ENCODE data around the gene ADGRB3. TPM values are rescaled to one million over a fixed set of nuclear protein-coding genes. Genes with fewer than 3 reads are reported as not detected.

Gene ADGRB3
- polyA plus RNA-seq, 1 of the 3 experiments (the other 2 are of a cell fraction) = 0.12 TPM

DNA sequence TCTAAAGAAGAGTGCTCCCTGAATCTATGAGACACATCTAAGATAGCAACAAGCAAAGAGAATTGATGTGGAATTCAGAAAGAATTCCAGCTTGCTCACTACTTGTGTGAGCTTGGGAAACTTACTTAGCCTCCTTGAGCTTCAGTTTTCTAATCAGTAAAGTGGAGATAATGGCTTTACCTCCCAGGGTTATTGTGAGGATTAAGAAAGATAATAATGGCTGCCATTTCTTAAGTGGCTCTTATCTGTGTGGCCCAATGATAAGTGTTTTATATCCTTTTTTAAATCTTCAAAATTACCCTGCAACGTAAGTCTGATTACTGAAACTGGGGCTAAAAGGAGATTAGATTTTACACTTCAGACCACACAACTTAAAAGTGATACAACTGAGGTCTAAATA, 743.2 kb downstream of the ADGRB3 start:
- 39% methylated on average over 1 of the region's 1 CpG for WGBS (ENCODE audit: low lambda C conversion rate)
- H3K4me3 ChIP-seq (ENCODE audit: low read depth in 2 of 2, low read length in 1 of 2) = no peak overlapping the region
- H3K9me3 ChIP-seq = no peaks in the 10 kb centered on the region
- DNase-seq = no peak
- TF ChIP-seq PBX3 (IDR thresholded peaks at IDR 0.05) (no peak), TAF1 (IDR thresholded peaks at IDR 0.05; ENCODE audit: borderline replicate concordance, low read depth, low read length) (no peak), MEF2A (IDR thresholded peaks at IDR 0.05; ENCODE audit: borderline replicate concordance, low read depth) (no peak), RCOR1 (IDR thresholded peaks at IDR 0.05; ENCODE audit: low read length) (no peak), NRF1 (IDR thresholded peaks at IDR 0.05; ENCODE audit: low read depth, low read length) (no peak)
- H3K4me2 ChIP-seq = no peak overlapping the region
- H3K27me3 ChIP-seq (ENCODE audit: insufficient read depth) = no peaks in the 10 kb centered on the region
- ChIA-PET POLR2A (no interaction called here), CTCF (interaction anchor here (1.1 to 1.2 kb wide), 3 partner anchors 14 to 67 kb away, joined by 3 read pairs; no protein-coding TSS in a partner anchor)
- no peaks in the 10 kb centered on the region for H3F3A ChIP-seq (replicated peaks; ENCODE audit: insufficient read depth)
- H3K36me3 ChIP-seq (replicated peaks in 1 of 2; ENCODE audit: control insufficient read depth in 1 of 2, insufficient read depth in 2 of 2, low read length in 1 of 2) = no peaks in the 10 kb centered on the region
- no peaks in the 10 kb centered on the region for H4K20me1 ChIP-seq (ENCODE audit: insufficient read depth)
- H3K9me2 ChIP-seq = no peaks in the 10 kb centered on the region
- no peak overlapping the region for H3K9ac ChIP-seq
- no peak overlapping the region for H3K27ac ChIP-seq (ENCODE audit: low read depth in 2 of 2, low read length in 1 of 2)
- no peaks in the 10 kb centered on the region for H3K79me2 ChIP-seq (ENCODE audit: insufficient read depth)
- H2AFZ ChIP-seq (ENCODE audit: low read depth) = no peak overlapping the region
- no peaks in the 10 kb centered on the region; a peak in 1 of 4 replicates for H3K4me1 ChIP-seq (ENCODE audit: control insufficient read depth in 1 of 2, insufficient read depth in 2 of 2, low read depth in 1 of 2, low read length in 1 of 2)

DNA sequence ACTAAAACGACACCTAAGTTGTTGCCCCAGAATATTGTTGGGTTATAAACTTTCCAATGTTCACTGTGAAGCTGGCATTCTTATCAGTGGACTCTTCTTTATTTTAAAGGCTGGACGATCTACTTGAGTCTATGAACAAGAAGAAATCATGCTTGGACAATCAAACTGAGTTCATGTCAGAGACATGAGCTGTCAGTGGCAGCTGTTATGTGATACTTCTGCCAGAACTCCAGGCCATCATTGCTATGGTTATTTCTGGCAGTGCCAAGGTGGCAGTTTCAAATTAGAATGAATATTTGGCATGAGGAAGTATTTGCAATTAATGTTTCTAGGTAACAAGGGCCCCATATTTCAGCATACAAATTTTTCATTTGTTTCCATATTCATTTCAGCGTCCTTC, 744.4 kb downstream of the ADGRB3 start:
- CTCF ChIA-PET = no interaction called here

More for the DNA sequence above, 744.4 kb downstream of the ADGRB3 start:
- no peak overlapping the region for H3K9ac ChIP-seq
- H3K9me2 ChIP-seq = no peaks in the 10 kb centered on the region
- no peaks in the 10 kb centered on the region for H3K27me3 ChIP-seq (ENCODE audit: insufficient read depth)
- no peak overlapping the region for H2AFZ ChIP-seq (ENCODE audit: low read depth)
- no peak for DNase-seq
- H3K9me3 ChIP-seq = no peaks in the 10 kb centered on the region
- no peak overlapping the region for H3K4me2 ChIP-seq
- H3K79me2 ChIP-seq (ENCODE audit: insufficient read depth) = no peaks in the 10 kb centered on the region
- WGBS (ENCODE audit: low lambda C conversion rate) = 23% methylated on average over 3 of the region's 3 CpGs
- H3K4me1 ChIP-seq (ENCODE audit: control insufficient read depth in 1 of 2, insufficient read depth in 2 of 2, low read depth in 1 of 2, low read length in 1 of 2) = no peaks in the 10 kb centered on the region; a peak in 2 of 4 replicates
- H3K27ac ChIP-seq (ENCODE audit: low read depth in 2 of 2, low read length in 1 of 2) = no peak overlapping the region
- TF ChIP-seq MAX (IDR thresholded peaks at IDR 0.05; ENCODE audit: low read depth) = no peak
- TF ChIP-seq RXRA (IDR thresholded peaks at IDR 0.05; ENCODE audit: borderline replicate concordance, low read depth) = no peak
- no peak for TF ChIP-seq TAF1 (IDR thresholded peaks at IDR 0.05; ENCODE audit: borderline replicate concordance, low read depth, low read length)
- no peak for TF ChIP-seq FOXJ3 (CRISPR knock-in tag; IDR thresholded peaks at IDR 0.05)
- no peak for TF ChIP-seq ELF1 (IDR thresholded peaks at IDR 0.05)
- TF ChIP-seq EZH2phosphoT487 (IDR thresholded peaks at IDR 0.05; ENCODE audit: borderline replicate concordance, low read depth) = no peak
- no peak for TF ChIP-seq NRF1 (IDR thresholded peaks at IDR 0.05; ENCODE audit: low read depth, low read length)
- TF ChIP-seq PBX3 (IDR thresholded peaks at IDR 0.05) = no peak
- no peak for TF ChIP-seq GABPA (IDR thresholded peaks at IDR 0.05; ENCODE audit: low read depth)
- no peak for TF ChIP-seq GATA2 (CRISPR knock-in tag; IDR thresholded peaks at IDR 0.05)
- TF ChIP-seq, protein P1, sequence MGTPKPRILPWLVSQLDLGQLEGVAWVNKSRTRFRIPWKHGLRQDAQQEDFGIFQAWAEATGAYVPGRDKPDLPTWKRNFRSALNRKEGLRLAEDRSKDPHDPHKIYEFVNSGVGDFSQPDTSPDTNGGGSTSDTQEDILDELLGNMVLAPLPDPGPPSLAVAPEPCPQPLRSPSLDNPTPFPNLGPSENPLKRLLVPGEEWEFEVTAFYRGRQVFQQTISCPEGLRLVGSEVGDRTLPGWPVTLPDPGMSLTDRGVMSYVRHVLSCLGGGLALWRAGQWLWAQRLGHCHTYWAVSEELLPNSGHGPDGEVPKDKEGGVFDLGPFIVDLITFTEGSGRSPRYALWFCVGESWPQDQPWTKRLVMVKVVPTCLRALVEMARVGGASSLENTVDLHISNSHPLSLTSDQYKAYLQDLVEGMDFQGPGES (IDR thresholded peaks at IDR 0.05; ENCODE audit: low read depth, low read length) = no peak
- TF ChIP-seq FOXM1 (IDR thresholded peaks at IDR 0.05; ENCODE audit: low read depth) = no peak
- TF ChIP-seq MXI1 (IDR thresholded peaks at IDR 0.05; ENCODE audit: low read depth, low read length) = no peak
- TF ChIP-seq SMC3 (IDR thresholded peaks at IDR 0.05; ENCODE audit: low read depth, low read length) = no peak
- no peak for TF ChIP-seq POLR2AphosphoS5 (IDR thresholded peaks at IDR 0.05; ENCODE audit: low read depth, low read length)
- POLR2A ChIA-PET = no interaction called here
- H3K36me3 ChIP-seq (replicated peaks in 1 of 2; ENCODE audit: control insufficient read depth in 1 of 2, insufficient read depth in 2 of 2, low read length in 1 of 2) = no peaks in the 10 kb centered on the region
- H4K20me1 ChIP-seq (ENCODE audit: insufficient read depth) = no peaks in the 10 kb centered on the region
- no peak overlapping the region for H3K4me3 ChIP-seq (ENCODE audit: low read depth in 2 of 2, low read length in 1 of 2)
- no peaks in the 10 kb centered on the region for H3F3A ChIP-seq (replicated peaks; ENCODE audit: insufficient read depth)
